Mesendoderm (in vitro differentiated cells): ENCODE results near the gene DNAI1.
"Not testable (repeated sequence)": the region's sequence is repeated elsewhere in the genome, so short reads cannot be mapped to it uniquely, and the experiment has no call there.

Experiments
- DNase-seq: peaks from one replicate; pipeline ENCODE4 v3.0.0; 2013
- H2AK5ac ChIP-seq: 2 replicates; pipeline ENCODE4 v1.6.1; 2013; ENCODE audit warnings: low read length, inconsistent platforms
- H2BK120ac ChIP-seq: 2 replicates; pipeline ENCODE4 v1.6.1; 2013; ENCODE audit warnings: low read depth, mild to moderate bottlenecking, low read length, moderate library complexity, mixed read lengths
- H2BK15ac ChIP-seq: replicated peaks from 2 replicates; pipeline ENCODE4 v1.6.1; 2013; ENCODE audit warnings: low read depth, mild to moderate bottlenecking, moderate library complexity
- H2BK5ac ChIP-seq: 2 replicates; pipeline ENCODE4 v1.6.1; 2013; ENCODE audit warnings: low read length, inconsistent platforms
- H3K18ac ChIP-seq: 2 replicates; pipeline ENCODE4 v1.6.1; 2013; ENCODE audit warnings: mild to moderate bottlenecking, low read length, mixed read lengths
- H3K23ac ChIP-seq: one replicate; pipeline ENCODE4 v1.6.1; 2013; ENCODE audit warnings: low read length
- H3K27ac ChIP-seq: 2 replicates; pipeline ENCODE4 v1.5.1; 2013; ENCODE audit warnings: low read depth, mild to moderate bottlenecking, inconsistent platforms, low read length, moderate library complexity
- H3K27me3 ChIP-seq: 2 replicates; pipeline ENCODE4 v1.6.1; 2013; ENCODE audit warnings: low read length, control low read depth, mild to moderate bottlenecking, inconsistent platforms; ENCODE audit not compliant: insufficient read depth, poor library complexity
- H3K36me3 ChIP-seq: 2 replicates; pipeline ENCODE4 v1.6.1; 2013; ENCODE audit warnings: low read length, inconsistent platforms; ENCODE audit not compliant: control insufficient read depth, insufficient read depth
- H3K4ac ChIP-seq: one replicate; pipeline ENCODE4 v1.6.1; 2013; ENCODE audit warnings: low read depth, mild to moderate bottlenecking, low read length, moderate library complexity
- H3K4me1 ChIP-seq: 2 replicates; pipeline ENCODE4 v1.6.1; 2013; ENCODE audit warnings: low read depth, low read length, inconsistent platforms; ENCODE audit not compliant: control insufficient read depth
- H3K4me2 ChIP-seq: 2 replicates; pipeline ENCODE4 v1.6.1; 2013; ENCODE audit warnings: low read length
- H3K4me3 ChIP-seq: 2 replicates; pipeline ENCODE4 v1.5.1; 2013; ENCODE audit warnings: mild to moderate bottlenecking, low read length
- H3K56ac ChIP-seq: one replicate; pipeline ENCODE4 v1.6.1; 2013; ENCODE audit warnings: low read length
- H3K79me1 ChIP-seq: 2 replicates; pipeline ENCODE4 v1.6.1; 2013; ENCODE audit warnings: low read length, inconsistent platforms
- H3K79me2 ChIP-seq: 2 replicates; pipeline ENCODE4 v1.6.1; 2013; ENCODE audit warnings: mild to moderate bottlenecking, low read length; ENCODE audit not compliant: control insufficient read depth, insufficient read depth
- H3K9ac ChIP-seq: 2 replicates; pipeline ENCODE4 v1.6.1; 2013; ENCODE audit warnings: low read length, inconsistent platforms
- H4K5ac ChIP-seq: one replicate; pipeline ENCODE4 v1.6.1; 2013; ENCODE audit warnings: low read length
- H4K8ac ChIP-seq: one replicate; pipeline ENCODE4 v1.6.1; 2013; ENCODE audit warnings: low read depth, mild to moderate bottlenecking, control low read depth, low read length, moderate library complexity
- WGBS: extraction: QIAGEN DNeasy Blood & Tissue Kit; methylation state at CpG from one replicate; pipeline ENCODE4 v1.1.7; 2013; ENCODE audit warnings: low lambda C conversion rate, missing lambda C conversion rate; ENCODE audit not compliant: insufficient coverage; ENCODE audit errors: extremely low coverage; 5-methylcytosine and 5-hydroxymethylcytosine counted together

Gene DNAI1

DNA sequence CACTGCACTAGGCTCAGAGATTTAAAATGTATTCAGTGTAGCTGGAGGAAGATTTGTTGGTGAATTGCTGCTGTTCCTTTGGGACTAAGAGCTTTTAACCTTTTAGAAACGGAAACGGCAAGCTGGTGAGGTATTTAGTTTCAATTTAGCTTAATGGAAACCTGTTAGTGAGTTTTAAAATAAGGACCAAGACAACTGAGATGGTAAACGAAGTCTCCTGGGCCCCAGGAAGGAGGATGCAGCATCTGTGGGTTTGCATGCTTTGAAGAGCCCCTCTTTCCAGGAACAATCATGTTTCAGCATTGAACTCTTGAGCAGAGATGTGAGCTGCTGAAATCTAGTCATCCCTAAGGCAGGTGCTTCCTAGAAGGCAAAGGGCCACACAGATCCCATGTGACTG is 16.5 kb downstream of the DNAI1 start:
- H3K27me3 ChIP-seq, result no peaks in the 10 kb centered on the region
- no peak overlapping the region for H3K18ac ChIP-seq
- H3K79me2 ChIP-seq, result no peaks in the 10 kb centered on the region
- no peak overlapping the region for H2BK120ac ChIP-seq
- H3K9ac ChIP-seq, result no peak overlapping the region
- no peak overlapping the region for H2AK5ac ChIP-seq
- H2BK15ac ChIP-seq, result no peak overlapping the region
- H3K79me1 ChIP-seq, result no peaks in the 10 kb centered on the region
- H3K56ac ChIP-seq, result no peak overlapping the region
- H3K27ac ChIP-seq, result no peak overlapping the region
- H4K5ac ChIP-seq, result no peak overlapping the region
- no peak overlapping the region for H3K4ac ChIP-seq
- no peaks in the 10 kb centered on the region for H3K36me3 ChIP-seq
- WGBS, result no CpG with 5 or more reads among the region's 3 CpGs
- H3K4me3 ChIP-seq, result no peak overlapping the region
- DNase-seq, result no peak
- no peak overlapping the region for H2BK5ac ChIP-seq
- H3K4me2 ChIP-seq, result no peak overlapping the region
- no peak overlapping the region for H3K23ac ChIP-seq
- no peaks in the 10 kb centered on the region for H3K4me1 ChIP-seq
- H4K8ac ChIP-seq, result no peak overlapping the region

DNA sequence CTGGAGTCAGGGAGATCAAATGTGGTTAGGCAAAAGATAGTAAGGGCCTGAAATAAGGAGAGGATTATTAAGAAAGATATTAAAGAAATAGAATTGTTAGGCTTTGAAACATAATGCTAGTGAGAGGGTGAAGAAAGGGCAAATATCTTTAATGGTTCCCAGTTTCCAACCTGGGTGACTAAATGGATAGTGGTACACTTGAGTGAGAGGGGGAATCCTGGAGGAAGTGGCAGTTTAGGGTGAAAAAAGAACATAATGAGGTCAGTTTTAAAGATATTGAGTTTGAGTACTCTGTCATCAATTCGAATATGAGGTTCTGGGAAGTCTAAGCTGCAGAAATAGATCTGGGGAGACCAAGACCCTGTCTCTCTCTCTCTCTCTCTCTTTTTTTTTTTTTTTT is 18.9 kb downstream of the DNAI1 start:
- no peak overlapping the region for H3K9ac ChIP-seq
- no peak overlapping the region for H2BK5ac ChIP-seq
- no peak overlapping the region for H3K4ac ChIP-seq
- no CpG with 5 or more reads among the region's 1 CpG for WGBS
- H3K4me1 ChIP-seq, result no peaks in the 10 kb centered on the region
- no peaks in the 10 kb centered on the region for H3K36me3 ChIP-seq
- H3K18ac ChIP-seq, result no peak overlapping the region
- H3K56ac ChIP-seq, result no peak overlapping the region
- no peak for DNase-seq
- no peaks in the 10 kb centered on the region for H3K79me2 ChIP-seq
- no peak overlapping the region for H4K8ac ChIP-seq
- H3K4me2 ChIP-seq, result no peak overlapping the region
- no peaks in the 10 kb centered on the region for H3K79me1 ChIP-seq
- no peak overlapping the region for H4K5ac ChIP-seq
- no peak overlapping the region for H3K23ac ChIP-seq
- H3K4me3 ChIP-seq, result no peak overlapping the region
- no peak overlapping the region for H2AK5ac ChIP-seq
- H2BK15ac ChIP-seq, result no peak overlapping the region
- H3K27ac ChIP-seq, result no peak overlapping the region
- H3K27me3 ChIP-seq, result no peaks in the 10 kb centered on the region
- H2BK120ac ChIP-seq, result no peak overlapping the region

DNA sequence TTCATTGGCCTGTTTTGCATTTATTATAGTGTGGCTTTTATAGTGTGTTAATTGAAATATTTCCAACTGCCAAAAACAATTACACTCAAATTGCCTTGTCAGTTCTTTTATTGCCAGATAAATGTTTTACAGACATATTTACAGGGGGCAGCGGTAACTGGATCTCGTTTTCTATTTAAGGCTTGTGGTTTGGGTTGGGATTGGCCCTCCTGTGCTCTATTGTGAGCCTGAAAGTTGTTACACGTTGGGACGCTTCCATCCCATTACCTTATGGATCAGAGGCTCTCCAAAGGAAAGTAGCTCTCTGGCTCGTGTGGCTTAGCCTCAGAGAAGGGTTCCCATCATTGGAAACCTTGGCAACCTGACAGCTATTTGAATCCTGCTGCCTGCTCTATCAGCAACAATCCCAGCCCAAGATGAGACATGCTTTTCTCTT is 20.8 kb downstream of the DNAI1 start:
- H2AK5ac ChIP-seq, result no peak overlapping the region
- no peaks in the 10 kb centered on the region for H3K79me1 ChIP-seq
- no peak for DNase-seq
- no peak overlapping the region for H4K8ac ChIP-seq
- no peak overlapping the region for H2BK120ac ChIP-seq
- H4K5ac ChIP-seq, result no peak overlapping the region
- H3K27me3 ChIP-seq, result no peaks in the 10 kb centered on the region
- H3K4ac ChIP-seq, result no peak overlapping the region
- no CpG with 5 or more reads among the region's 5 CpGs for WGBS
- H3K56ac ChIP-seq, result no peak overlapping the region
- no peak overlapping the region for H2BK15ac ChIP-seq
- no peak overlapping the region for H3K4me2 ChIP-seq
- no peak overlapping the region for H3K4me3 ChIP-seq
- H3K79me2 ChIP-seq, result no peaks in the 10 kb centered on the region
- no peak overlapping the region for H3K23ac ChIP-seq
- H3K4me1 ChIP-seq, result no peaks in the 10 kb centered on the region
- H3K36me3 ChIP-seq, result no peaks in the 10 kb centered on the region
- no peak overlapping the region for H3K27ac ChIP-seq
- no peak overlapping the region for H3K18ac ChIP-seq
- H2BK5ac ChIP-seq, result no peak overlapping the region
- no peak overlapping the region for H3K9ac ChIP-seq

DNA sequence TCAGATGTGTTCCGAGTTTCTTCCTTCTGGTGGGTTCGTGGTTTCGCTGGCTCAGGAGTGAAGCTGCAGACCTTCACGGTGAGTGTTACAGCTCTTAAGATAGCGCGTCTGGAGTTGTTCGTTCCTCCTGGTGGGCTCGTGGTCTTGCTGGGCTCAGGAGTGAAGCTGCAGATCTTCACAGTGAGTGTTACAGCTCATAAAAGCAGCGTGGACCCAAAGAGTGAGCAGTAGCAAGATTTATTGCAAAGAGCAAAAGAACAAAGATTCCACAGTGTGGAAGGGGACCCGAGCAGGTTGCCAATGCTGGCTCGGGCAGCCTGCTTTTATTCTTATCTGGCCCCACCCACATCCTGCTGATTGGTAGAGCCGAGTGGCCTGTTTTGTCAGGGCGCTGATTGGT is 23.0 kb downstream of the DNAI1 start:
- H3K27ac ChIP-seq, H2BK15ac ChIP-seq, H3K56ac ChIP-seq, H3K36me3 ChIP-seq, H2AK5ac ChIP-seq, H3K4me3 ChIP-seq, H3K4ac ChIP-seq, H4K8ac ChIP-seq, H3K79me1 ChIP-seq, DNase-seq, H3K23ac ChIP-seq, H3K18ac ChIP-seq, H4K5ac ChIP-seq, H3K9ac ChIP-seq, H3K27me3 ChIP-seq, H3K4me1 ChIP-seq, H3K79me2 ChIP-seq, H3K4me2 ChIP-seq, H2BK120ac ChIP-seq, H2BK5ac ChIP-seq: not testable (repeated sequence)
- WGBS, result no CpG with 5 or more reads among the region's 13 CpGs

DNA sequence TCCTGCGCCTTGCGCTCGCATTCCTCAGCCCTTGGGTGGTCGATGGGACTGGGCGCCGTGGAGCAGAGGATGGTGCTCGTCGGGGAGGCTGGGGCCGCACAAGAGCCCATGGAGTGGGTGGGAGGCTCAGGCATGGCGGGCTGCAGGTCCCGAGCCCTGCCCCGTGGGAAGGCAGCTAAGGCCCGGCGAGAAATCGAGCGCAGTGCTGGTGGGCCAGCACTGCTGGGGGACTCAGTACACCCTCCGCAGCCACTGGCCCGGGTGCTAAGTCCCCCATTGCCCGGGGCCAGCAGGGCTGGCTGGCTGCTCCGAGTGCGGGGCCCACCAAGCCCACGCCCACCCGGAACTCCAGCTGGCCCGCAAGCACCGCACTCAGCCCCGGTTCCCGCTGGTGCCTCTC is 24.1 kb downstream of the DNAI1 start:
- WGBS, result no CpG with 5 or more reads among the region's 27 CpGs
- H3K9ac ChIP-seq, H3K23ac ChIP-seq, H2BK5ac ChIP-seq, DNase-seq, H2AK5ac ChIP-seq, H3K4me2 ChIP-seq, H3K18ac ChIP-seq, H4K5ac ChIP-seq, H3K4ac ChIP-seq, H2BK120ac ChIP-seq, H3K4me3 ChIP-seq, H4K8ac ChIP-seq, H3K4me1 ChIP-seq, H3K27ac ChIP-seq, H3K79me1 ChIP-seq, H3K56ac ChIP-seq, H3K27me3 ChIP-seq, H2BK15ac ChIP-seq, H3K36me3 ChIP-seq, H3K79me2 ChIP-seq: not testable (repeated sequence)

DNA sequence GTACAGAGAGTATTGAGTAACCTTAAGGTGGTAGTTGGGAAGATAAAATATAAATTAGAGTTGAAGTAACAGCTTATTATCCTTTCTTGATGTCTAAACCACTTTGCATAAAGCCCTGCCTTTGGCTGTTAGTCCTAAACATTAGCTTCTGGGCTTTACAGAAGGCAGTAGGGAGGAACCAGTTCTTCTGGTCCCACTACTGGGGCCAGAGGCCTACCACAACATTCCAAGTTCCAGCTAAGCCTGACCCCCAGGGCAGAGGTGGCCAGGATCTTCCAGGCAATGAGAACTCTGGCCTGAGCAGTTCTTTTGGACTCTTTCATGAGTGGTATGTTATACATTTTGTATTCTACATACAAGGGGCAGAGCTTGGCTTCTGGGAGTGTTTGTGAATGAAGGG is 26.1 kb downstream of the DNAI1 start:
- Histone ChIP-seq H4K5ac (no peak overlapping the region), H3K23ac (no peak overlapping the region), H4K8ac (no peak overlapping the region), H3K18ac (no peak overlapping the region), H3K27me3 (no peaks in the 10 kb centered on the region), H2BK15ac (no peak overlapping the region), H3K56ac (no peak overlapping the region), H2BK5ac (no peak overlapping the region), H3K4me3 (no peak overlapping the region), H3K4ac (no peak overlapping the region), H2AK5ac (no peak overlapping the region), H2BK120ac (no peak overlapping the region), H3K4me2 (no peak overlapping the region), H3K9ac (no peak overlapping the region), H3K27ac (no peak overlapping the region), H3K36me3 (no peaks in the 10 kb centered on the region), H3K79me2 (no peaks in the 10 kb centered on the region), H3K79me1 (no peaks in the 10 kb centered on the region), H3K4me1 (no peaks in the 10 kb centered on the region)
- peak; percentile 23 for DNase-seq
